T-cell (primary cell): Measurements from ENCODE around the gene USH1C. TPM values are rescaled to one million over a fixed set of nuclear protein-coding genes. Genes with fewer than 3 reads are reported as not detected.

Experiments
- ATAC-seq, 4 experiments: fragments of 200-7000 bp in 3 of 4; fragments of 150-1000 bp in 1 of 4; cut with Tn5 transposase; replicated peaks in 1 of 4; 1 replicate in 3 of 4; 2 replicates in 1 of 4; pipeline ENCODE4 v1.10.0; 2021; ENCODE audit warnings: moderate library complexity in 3 of 4, mild to moderate bottlenecking in 2 of 4, moderate number of reproducible peaks in 1 of 4
- CTCF ChIA-PET, 2 donors: fragments of 300-600 bp; sonication (Branson Sonifier 250); formaldehyde crosslinking; loops; one replicate each; lab custom pipeline; 2022; ENCODE audit warnings: antibody characterized with exemption in 2 of 2; lab: Charles Lee
- POLR2A ChIA-PET, 2 donors: fragments of 300-600 bp; sonication (Branson Sonifier 250); formaldehyde crosslinking; loops; one replicate each; lab custom pipeline; 2022; ENCODE audit warnings: antibody characterized with exemption in 2 of 2; lab: Charles Lee
- DNase-seq, 35 experiments: peaks; one replicate each; pipeline versions ENCODE4 v3.0.0 to v3.0.0-alpha.2; 2013 to 2023
- H3K27ac ChIP-seq: one replicate; pipeline ENCODE4 v1.5.1; 2013; ENCODE audit warnings: low read length
- H3K27me3 ChIP-seq, 2 experiments: replicated peaks in 1 of 2; 1 replicate in 1 of 2; 2 replicates in 1 of 2; pipeline versions ENCODE4 v1.6.1 to v1.7.0; 2013; ENCODE audit warnings: low read length in 1 of 2, mixed read lengths in 1 of 2; ENCODE audit not compliant: control insufficient read depth in 2 of 2, insufficient read depth in 2 of 2; ENCODE audit errors: extremely low read depth in 1 of 2
- H3K36me3 ChIP-seq, 2 donors: 1 replicate in 1 of 2; 2 replicates in 1 of 2; pipeline versions ENCODE4 v1.6.1 to v1.7.0; 2013; ENCODE audit warnings: low read length in 1 of 2; ENCODE audit not compliant: control insufficient read depth in 2 of 2, insufficient read depth in 1 of 2; ENCODE audit errors: extremely low read depth in 1 of 2
- H3K4me1 ChIP-seq, 2 experiments: 1 replicate in 1 of 2; 2 replicates in 1 of 2; pipeline versions ENCODE4 v1.6.1 to v1.7.0; 2013; ENCODE audit warnings: low read length in 2 of 2, mixed read lengths in 1 of 2; ENCODE audit not compliant: insufficient read depth in 2 of 2, control insufficient read depth in 1 of 2; ENCODE audit errors: extremely low read depth in 1 of 2
- H3K4me3 ChIP-seq, 2 donors: 1 replicate in 1 of 2; 2 replicates in 1 of 2; pipeline versions ENCODE4 v1.5.1 to v1.7.0; 2013; ENCODE audit warnings: mild to moderate bottlenecking in 2 of 2, low read length in 1 of 2, moderate library complexity in 1 of 2; ENCODE audit not compliant: control insufficient read depth in 1 of 2; ENCODE audit errors: extremely low read depth in 1 of 2
- H3K9me3 ChIP-seq: 2 replicates; pipeline ENCODE4 v1.7.0; 2013
- H3K27ac Mint-ChIP-seq, 2 donors: one replicate each; pipeline ENCODE4 v1.8.0; 2020 to 2021; ENCODE audit warnings: mild to moderate bottlenecking in 2 of 2, mixed read lengths in 2 of 2
- H3K27me3 Mint-ChIP-seq, 2 donors: one replicate each; pipeline ENCODE4 v1.8.0; 2021 to 2022; ENCODE audit warnings: mixed read lengths in 2 of 2
- H3K36me3 Mint-ChIP-seq: one replicate; pipeline ENCODE4 v1.8.0; 2021; ENCODE audit warnings: mixed read lengths
- H3K4me1 Mint-ChIP-seq, 3 donors: one replicate each; pipeline ENCODE4 v1.8.0; 2020 to 2022; ENCODE audit warnings: mixed read lengths in 3 of 3, mild to moderate bottlenecking in 1 of 3
- H3K4me3 Mint-ChIP-seq, 3 donors: one replicate each; pipeline ENCODE4 v1.8.0; 2020 to 2022; ENCODE audit warnings: mild to moderate bottlenecking in 3 of 3, mixed read lengths in 3 of 3, moderate library complexity in 3 of 3
- H3K9me3 Mint-ChIP-seq, 3 donors: one replicate each; pipeline ENCODE4 v1.8.0; 2020 to 2022; ENCODE audit warnings: mixed read lengths in 3 of 3
- WGBS: methylation state at CpG from one replicate; pipeline ENCODE4 v1.1.5; 2013; ENCODE audit warnings: missing lambda C conversion rate; ENCODE audit not compliant: insufficient coverage; 5-methylcytosine and 5-hydroxymethylcytosine counted together
- total RNA-seq, 35 experiments: library from RNA in 6 of 35; stranded (reverse) in 6 of 35; fragments of 120-200 nt in 1 of 35; gene quantifications; one replicate each; pipeline versions ENCODE4 v1.2.1 to v1.2.4 and lab custom pipeline; 2013 to 2026

USH1C gene
- total RNA-seq, 5 donors from 2014 or later (not counting 1 experiment from before 2014, with no cell fraction given), result not detected

- POLR2A ChIA-PET, result no interaction called here
- ATAC-seq, result no peak
- H3K27ac Mint-ChIP-seq, result no peak overlapping the region
- H3K4me1 Mint-ChIP-seq, result no peaks in the 10 kb centered on the region
- H3K36me3 Mint-ChIP-seq, result no peaks in the 10 kb centered on the region
- Histone ChIP-seq H3K4me3 (no peak overlapping the region), H3K27ac (no peak overlapping the region), H3K27me3 (peaks cover 0 to 11% of the 10 kb centered on the region in 2 experiments), H3K4me1 (no peaks in the 10 kb centered on the region), H3K36me3 (no peaks in the 10 kb centered on the region), H3K9me3 (no peaks in the 10 kb centered on the region)
- 92% methylated on average over 6 of the region's 8 CpGs for WGBS
- no peaks in the 10 kb centered on the region for H3K9me3 Mint-ChIP-seq
- CTCF ChIA-PET, result no interaction called here
- no peak for DNase-seq
- H3K4me3 Mint-ChIP-seq, result no peak overlapping the region
- peaks cover 2 to 4% of the 10 kb centered on the region in 2 donors for H3K27me3 Mint-ChIP-seq
Observed at GRCh38 chr11:17449158-17449557, 95.1 kb downstream of the USH1C start.

GRCh38 chr11:17446482-17446881 is 97.7 kb downstream of the USH1C start:
- POLR2A ChIA-PET, result no interaction called here
- Histone ChIP-seq H3K27ac (no peak overlapping the region), H3K9me3 (no peaks in the 10 kb centered on the region), H3K4me1 (no peaks in the 10 kb centered on the region), H3K4me3 (no peak overlapping the region), H3K36me3 (no peaks in the 10 kb centered on the region), H3K27me3 (peaks cover 0 to 23% of the 10 kb centered on the region in 2 experiments)
- Mint-ChIP-seq H3K4me3 (no peak overlapping the region), H3K27ac (no peak overlapping the region), H3K36me3 (no peaks in the 10 kb centered on the region), H3K27me3 (peaks cover 3 to 7% of the 10 kb centered on the region in 2 donors), H3K9me3 (peaks cover 0 to under 1% (median 0%) of the 10 kb centered on the region in 3 donors), H3K4me1 (no peaks in the 10 kb centered on the region)
- ATAC-seq, result no peak
- no peak for DNase-seq
- WGBS, result no CpG with 5 or more reads among the region's 2 CpGs
- CTCF ChIA-PET, result no interaction called here

- no peak overlapping the region for H3K27ac ChIP-seq
- Mint-ChIP-seq H3K9me3 (peaks cover 0 to 4% (median 2%) of the 10 kb centered on the region in 3 donors), H3K36me3 (peaks cover 3% of the 10 kb centered on the region), H3K27ac (no peak overlapping the region), H3K4me1 (no peaks in the 10 kb centered on the region), H3K4me3 (no peak overlapping the region), H3K27me3 (peaks cover 4 to 17% of the 10 kb centered on the region in 2 donors)
- DNase-seq, result no peak
- H3K36me3 ChIP-seq, result no peaks in the 10 kb centered on the region
- ChIA-PET POLR2A (no interaction called here), CTCF (no interaction called here)
- H3K27me3 ChIP-seq, result peaks cover 0 to 29% of the 10 kb centered on the region in 2 experiments
- no peak for ATAC-seq
- H3K9me3 ChIP-seq, result no peaks in the 10 kb centered on the region
- no peak overlapping the region for H3K4me3 ChIP-seq
- H3K4me1 ChIP-seq, result no peaks in the 10 kb centered on the region
- 68% methylated on average over 3 of the region's 5 CpGs for WGBS
Observed at GRCh38 chr11:17445240-17445795, 98.9 kb downstream of the USH1C start.

- WGBS, result no CpG with 5 or more reads among the region's 2 CpGs
- no peak overlapping the region for H3K4me3 ChIP-seq
- ChIA-PET CTCF (no interaction called here), POLR2A (interaction anchor here in 1 of 2 donors (0.6 kb wide), 1 partner anchor 862 kb away, joined by 4 read pairs; no protein-coding TSS in a partner anchor)
- DNase-seq (no peak), ATAC-seq (no peak)
- Mint-ChIP-seq H3K4me3 (no peak overlapping the region), H3K9me3 (peaks cover 0 to 4% (median 2%) of the 10 kb centered on the region in 3 donors), H3K27ac (no peak overlapping the region), H3K36me3 (peaks cover 3% of the 10 kb centered on the region), H3K4me1 (peaks cover 6 to 10% (median 6%) of the 10 kb centered on the region in 3 donors), H3K27me3 (peaks cover 8 to 28% of the 10 kb centered on the region in 2 donors)
- no peaks in the 10 kb centered on the region for H3K36me3 ChIP-seq
- H3K27me3 ChIP-seq, result peaks cover 0 to 38% of the 10 kb centered on the region in 2 experiments
- H3K27ac ChIP-seq, result no peak overlapping the region
- peaks cover 0 to 2% of the 10 kb centered on the region in 2 experiments for H3K4me1 ChIP-seq
- H3K9me3 ChIP-seq, result no peaks in the 10 kb centered on the region
Observed at GRCh38 chr11:17443926-17444690, 100.1 kb downstream of the USH1C start.

Other genes starting within 250 kb of the USH1C start
- 1 to 10 TPM; 1.8 to 3.6 (median 2.6) TPM for gene NCR3LG1, start 192.6 kb downstream of the USH1C start, total RNA-seq
- gene KCNJ11, start 155.8 kb downstream of the USH1C start, total RNA-seq, result under 1 TPM in 4 of 5 donors, not detected in 1; 0.33 to 0.63 (median 0.50) TPM
- not detected for gene ABCC8, start 67.6 kb downstream of the USH1C start, total RNA-seq
- gene OTOG, start 2.8 kb upstream of the USH1C start, total RNA-seq, result not detected
- not detected for gene MYOD1, start 175.2 kb upstream of the USH1C start, total RNA-seq
- not detected for gene KCNC1, start 190.4 kb upstream of the USH1C start, total RNA-seq